ENCODE data around the gene RADIL. TPM values are rescaled to one million over a fixed set of nuclear protein-coding genes. Genes with fewer than 3 reads are reported as not detected.
A peak's percentile ranks its signal among the peaks of the same experiment; 100 is the strongest.

The RADIL gene
- total RNA-seq, 1 donor from 2014 or later, result 4.0 TPM

DNA sequence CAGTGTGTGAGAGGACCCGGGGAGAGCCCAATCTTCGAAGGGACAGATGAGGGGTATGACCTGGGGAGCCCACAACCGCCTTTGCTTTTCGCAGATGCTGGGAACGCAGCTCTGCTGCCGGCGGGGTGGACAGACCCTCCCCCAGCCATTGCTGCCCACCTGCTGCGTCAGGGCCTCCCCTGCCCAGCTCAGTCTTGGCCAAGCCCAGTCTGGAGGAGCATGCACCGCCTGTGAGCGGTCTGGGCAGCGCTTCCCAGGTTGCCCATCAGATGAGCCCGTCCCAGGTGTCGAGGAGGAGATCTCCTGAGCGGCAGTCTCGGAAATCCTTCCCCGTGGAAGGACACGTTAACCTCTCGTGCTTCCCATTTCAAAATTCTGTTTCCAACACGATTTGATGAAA lies 125.4 kb downstream of the RADIL start:
- Mint-ChIP-seq H3K27ac (no peak overlapping the region), H3K36me3 (peaks cover 26% of the 10 kb centered on the region), H3K4me3 (no peak overlapping the region), H3K9me3 (no peaks in the 10 kb centered on the region), H3K27me3 (ENCODE audit: low read depth) (no peaks in the 10 kb centered on the region), H3K4me1 (no peaks in the 10 kb centered on the region)
- DNase-seq (ENCODE audit: low spot score in 2 of 2, unreplicated experiment in 2 of 2), result no peak
- TF ChIP-seq, protein P1, sequence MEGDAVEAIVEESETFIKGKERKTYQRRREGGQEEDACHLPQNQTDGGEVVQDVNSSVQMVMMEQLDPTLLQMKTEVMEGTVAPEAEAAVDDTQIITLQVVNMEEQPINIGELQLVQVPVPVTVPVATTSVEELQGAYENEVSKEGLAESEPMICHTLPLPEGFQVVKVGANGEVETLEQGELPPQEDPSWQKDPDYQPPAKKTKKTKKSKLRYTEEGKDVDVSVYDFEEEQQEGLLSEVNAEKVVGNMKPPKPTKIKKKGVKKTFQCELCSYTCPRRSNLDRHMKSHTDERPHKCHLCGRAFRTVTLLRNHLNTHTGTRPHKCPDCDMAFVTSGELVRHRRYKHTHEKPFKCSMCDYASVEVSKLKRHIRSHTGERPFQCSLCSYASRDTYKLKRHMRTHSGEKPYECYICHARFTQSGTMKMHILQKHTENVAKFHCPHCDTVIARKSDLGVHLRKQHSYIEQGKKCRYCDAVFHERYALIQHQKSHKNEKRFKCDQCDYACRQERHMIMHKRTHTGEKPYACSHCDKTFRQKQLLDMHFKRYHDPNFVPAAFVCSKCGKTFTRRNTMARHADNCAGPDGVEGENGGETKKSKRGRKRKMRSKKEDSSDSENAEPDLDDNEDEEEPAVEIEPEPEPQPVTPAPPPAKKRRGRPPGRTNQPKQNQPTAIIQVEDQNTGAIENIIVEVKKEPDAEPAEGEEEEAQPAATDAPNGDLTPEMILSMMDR (IDR thresholded peaks at IDR 0.05; ENCODE audit: unreplicated experiment), result no peak

DNA sequence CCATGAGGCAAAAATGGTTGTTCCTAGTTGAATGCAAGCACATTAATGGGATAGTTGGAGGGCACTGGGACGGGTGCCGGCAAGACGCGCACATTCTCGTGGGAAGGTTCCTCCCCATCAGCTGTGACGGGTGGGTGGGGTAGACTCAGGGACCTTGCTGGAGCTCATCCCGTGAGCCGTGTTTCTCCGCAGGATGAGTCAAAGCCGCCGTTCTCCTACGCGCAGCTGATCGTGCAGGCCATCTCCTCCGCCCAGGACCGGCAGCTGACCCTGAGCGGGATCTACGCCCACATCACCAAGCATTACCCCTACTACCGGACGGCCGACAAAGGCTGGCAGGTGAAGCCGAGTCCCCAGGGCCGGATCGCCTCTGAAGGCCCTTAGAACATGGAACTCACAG lies 128.5 kb downstream of the RADIL start:
- Mint-ChIP-seq H3K9me3 (no peaks in the 10 kb centered on the region), H3K27ac (no peak overlapping the region), H3K4me1 (no peaks in the 10 kb centered on the region), H3K36me3 (peaks cover 17% of the 10 kb centered on the region), H3K27me3 (ENCODE audit: low read depth) (no peaks in the 10 kb centered on the region), H3K4me3 (no peak overlapping the region)
- TF ChIP-seq, protein P1 (IDR thresholded peaks at IDR 0.05; ENCODE audit: unreplicated experiment), result no peak
- no peak for DNase-seq (ENCODE audit: low spot score in 2 of 2, unreplicated experiment in 2 of 2)

DNA sequence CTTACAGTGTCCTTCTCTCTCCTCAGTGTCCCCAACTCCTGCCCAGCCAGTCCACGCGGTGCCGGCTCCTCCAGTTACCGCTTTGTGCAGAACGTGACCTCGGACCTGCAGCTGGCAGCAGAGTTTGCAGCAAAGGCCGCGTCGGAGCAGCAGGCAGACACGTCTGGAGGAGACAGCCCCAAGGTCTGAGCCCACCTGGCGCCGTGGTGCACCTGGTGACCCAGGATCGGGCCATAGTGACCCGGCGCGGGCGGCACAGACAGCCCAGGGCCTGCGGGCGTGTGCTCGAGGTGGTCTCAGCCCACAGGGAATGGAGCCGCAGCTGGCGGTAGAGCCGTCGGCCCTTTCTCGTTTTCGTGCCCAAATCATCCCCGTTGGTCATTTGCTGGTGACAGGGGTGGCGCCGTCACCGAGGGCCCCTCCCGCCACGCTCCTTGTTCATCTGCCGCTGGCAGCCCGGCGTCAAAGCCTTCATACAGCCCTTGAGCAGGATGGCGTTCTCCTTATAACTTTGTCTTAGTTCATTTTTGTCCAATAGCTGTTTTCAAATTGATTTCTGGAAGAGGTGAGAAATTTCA lies 129.0 kb downstream of the RADIL start:
- H3K36me3 Mint-ChIP-seq, result peaks cover 12% of the 10 kb centered on the region
- H3K27me3 Mint-ChIP-seq (ENCODE audit: low read depth), result no peaks in the 10 kb centered on the region
- no peaks in the 10 kb centered on the region for H3K4me1 Mint-ChIP-seq
- TF ChIP-seq, protein P1 (IDR thresholded peaks at IDR 0.05; ENCODE audit: unreplicated experiment), result no peak
- no peak for DNase-seq (ENCODE audit: low spot score in 2 of 2, unreplicated experiment in 2 of 2)
- H3K4me3 Mint-ChIP-seq, result no peak overlapping the region
- no peaks in the 10 kb centered on the region for H3K9me3 Mint-ChIP-seq
- no peak overlapping the region for H3K27ac Mint-ChIP-seq

DNA sequence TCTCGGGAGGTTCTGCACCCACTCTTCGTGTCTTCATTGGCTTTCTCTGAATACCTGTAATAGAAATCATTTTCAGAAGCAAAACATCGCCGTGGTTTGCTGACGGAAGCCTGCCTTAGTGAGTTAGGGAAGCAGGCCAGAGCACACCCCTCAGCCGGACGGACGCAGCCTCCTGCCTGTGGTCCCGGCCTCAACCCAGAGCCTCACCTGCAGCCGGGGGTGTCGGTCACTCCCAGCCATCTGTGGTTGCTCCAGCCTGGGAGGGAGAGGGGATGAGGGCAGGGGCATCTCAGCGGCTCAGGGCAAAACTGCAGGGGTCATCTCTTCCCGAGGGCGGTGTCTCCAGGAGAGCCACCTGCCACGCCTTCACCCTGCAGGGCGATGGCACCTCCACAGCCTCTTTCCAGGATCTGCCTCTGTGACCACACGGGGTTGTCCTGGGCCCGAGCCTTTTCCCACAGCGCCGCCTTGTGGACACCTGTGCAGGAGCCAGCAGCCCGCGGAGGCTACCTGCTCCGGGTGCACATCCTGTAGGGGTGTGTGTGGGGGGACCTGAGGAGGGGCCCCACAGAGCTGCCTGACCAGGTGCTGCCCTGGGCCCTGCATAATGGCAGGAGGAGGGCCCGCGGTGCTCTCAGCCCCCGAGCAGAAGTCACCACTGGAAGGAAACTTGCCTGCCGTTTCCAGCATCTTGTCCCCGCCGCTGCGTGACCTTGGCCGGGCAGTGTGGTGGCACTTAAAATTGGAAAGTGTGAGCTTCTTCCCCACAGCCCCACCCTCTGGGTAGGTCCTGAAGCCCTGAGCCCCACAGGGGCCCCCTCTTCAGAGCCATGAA lies 129.7 kb downstream of the RADIL start:
- peak; percentile 77 to 88 for DNase-seq (ENCODE audit: low spot score in 2 of 2, unreplicated experiment in 2 of 2)
- H3K4me3 Mint-ChIP-seq, result no peak overlapping the region
- H3K9me3 Mint-ChIP-seq, result no peaks in the 10 kb centered on the region
- H3K27me3 Mint-ChIP-seq (ENCODE audit: low read depth), result no peaks in the 10 kb centered on the region
- H3K27ac Mint-ChIP-seq, result no peak overlapping the region
- TF ChIP-seq, protein P1 (IDR thresholded peaks at IDR 0.05; ENCODE audit: unreplicated experiment), result peak; percentile 89
- no peaks in the 10 kb centered on the region for H3K4me1 Mint-ChIP-seq
- H3K36me3 Mint-ChIP-seq, result peaks cover 12% of the 10 kb centered on the region

DNA sequence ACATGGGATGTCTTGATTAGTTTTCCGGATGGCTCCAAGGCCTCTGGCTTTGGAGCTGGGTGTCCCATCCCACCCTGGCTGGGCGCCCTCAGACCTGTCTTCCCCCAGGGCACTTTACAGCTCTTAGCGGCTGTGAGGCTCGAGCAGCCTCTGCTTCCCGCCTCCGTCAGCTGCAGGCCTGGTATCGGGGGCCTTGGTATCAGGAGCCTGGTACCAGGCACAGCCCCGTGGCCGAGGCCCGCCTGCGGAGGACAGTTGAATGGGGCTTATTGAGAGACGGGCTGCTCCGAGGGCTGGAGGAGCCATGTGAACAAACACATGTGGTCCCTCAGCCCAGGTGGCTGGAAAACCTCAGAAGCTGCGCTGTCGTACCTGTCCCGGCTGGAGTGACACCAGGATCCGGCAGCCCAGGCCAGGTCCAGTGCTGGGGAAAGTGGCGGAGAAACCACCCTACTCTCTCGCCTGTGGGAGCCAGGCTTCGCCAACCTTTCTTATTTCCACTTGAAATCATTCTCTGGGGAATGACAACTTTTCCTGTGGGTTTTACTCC lies 132.0 kb downstream of the RADIL start:
- no peak for DNase-seq (ENCODE audit: low spot score in 2 of 2, unreplicated experiment in 2 of 2)
- Mint-ChIP-seq H3K4me3 (no peak overlapping the region), H3K9me3 (no peaks in the 10 kb centered on the region), H3K27ac (no peak overlapping the region), H3K4me1 (peaks cover 11% of the 10 kb centered on the region), H3K36me3 (peaks cover 23% of the 10 kb centered on the region), H3K27me3 (ENCODE audit: low read depth) (no peaks in the 10 kb centered on the region)
- TF ChIP-seq, protein P1 (IDR thresholded peaks at IDR 0.05; ENCODE audit: unreplicated experiment), result no peak
